DMS114 treated with DMSO at 0.1 percent for 48 hours (cell line): ENCODE data around the gene HDAC4.

Experiments
- DNase-seq: peaks from one replicate; lab custom pipeline; 2025; ENCODE audit not compliant: unreplicated experiment; lab: John Stamatoyannopoulos, UW

The HDAC4 gene

GRCh38 chr2:239370876-239371725 is 29.7 kb downstream of the HDAC4 start:
- no peak for DNase-seq

- DNase-seq, result no peak
These were observed 30.4 kb downstream of the HDAC4 start for GRCh38 chr2:239370403-239370802.

GRCh38 chr2:239369631-239370161 is 31.1 kb downstream of the HDAC4 start:
- DNase-seq, result no peak

- no peak for DNase-seq
These were observed 31.8 kb downstream of the HDAC4 start for GRCh38 chr2:239368906-239369552.

GRCh38 chr2:239368321-239368720 is 32.5 kb downstream of the HDAC4 start:
- no peak for DNase-seq

GRCh38 chr2:239366740-239367139 is 34.1 kb downstream of the HDAC4 start:
- DNase-seq, result no peak

GRCh38 chr2:239365782-239366435 is 34.9 kb downstream of the HDAC4 start:
- DNase-seq, result no peak

GRCh38 chr2:239365071-239365781 is 35.6 kb downstream of the HDAC4 start:
- no peak for DNase-seq

- no peak for DNase-seq
These were observed 36.7 kb downstream of the HDAC4 start for GRCh38 chr2:239363946-239364637.

- DNase-seq, result no peak
These were observed 38.3 kb downstream of the HDAC4 start for GRCh38 chr2:239362507-239362906.

GRCh38 chr2:239361311-239361642 is 39.5 kb downstream of the HDAC4 start:
- DNase-seq, result no peak

GRCh38 chr2:239360421-239361310 is 40.2 kb downstream of the HDAC4 start:
- DNase-seq, result no peak

- DNase-seq, result no peak
These were observed 40.8 kb downstream of the HDAC4 start for GRCh38 chr2:239360008-239360407.

- no peak for DNase-seq
These were observed 41.5 kb downstream of the HDAC4 start for GRCh38 chr2:239359196-239359912.

GRCh38 chr2:239358062-239358754 is 42.6 kb downstream of the HDAC4 start:
- no peak for DNase-seq

GRCh38 chr2:239355724-239356123 is 45.1 kb downstream of the HDAC4 start:
- no peak for DNase-seq

- DNase-seq, result no peak
These were observed 45.7 kb downstream of the HDAC4 start for GRCh38 chr2:239355139-239355538.

GRCh38 chr2:239354791-239355136 is 46.1 kb downstream of the HDAC4 start:
- DNase-seq, result no peak
